ENCODE results near the gene LY6G6D.
A peak's percentile ranks its signal among the peaks of the same experiment; 100 is the strongest.
"Not testable (repeated sequence)": the region's sequence is repeated elsewhere in the genome, so short reads cannot be mapped to it uniquely, and the experiment has no call there.

LY6G6D gene

DNA sequence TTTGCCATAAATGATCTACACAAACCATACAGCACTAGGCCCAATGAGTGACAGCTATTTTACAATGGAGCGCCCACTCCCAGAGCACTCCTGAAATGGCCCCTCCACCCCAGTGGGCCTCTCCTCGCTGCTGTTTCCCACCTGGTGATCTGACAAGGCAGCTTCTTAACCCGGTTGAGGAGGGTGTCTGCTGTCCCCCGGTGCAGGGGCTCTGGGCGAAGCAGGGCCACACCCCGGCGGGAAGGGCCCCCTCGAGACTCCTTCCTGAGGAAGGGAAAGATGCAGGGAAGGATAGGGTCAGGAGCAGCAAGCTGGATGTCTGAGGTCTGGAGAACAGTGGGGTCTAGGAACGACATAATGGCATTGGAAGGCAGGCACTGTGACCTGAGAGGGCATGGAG is 22.3 kb upstream of the LY6G6D start:
- no peak for DNase-seq

DNA sequence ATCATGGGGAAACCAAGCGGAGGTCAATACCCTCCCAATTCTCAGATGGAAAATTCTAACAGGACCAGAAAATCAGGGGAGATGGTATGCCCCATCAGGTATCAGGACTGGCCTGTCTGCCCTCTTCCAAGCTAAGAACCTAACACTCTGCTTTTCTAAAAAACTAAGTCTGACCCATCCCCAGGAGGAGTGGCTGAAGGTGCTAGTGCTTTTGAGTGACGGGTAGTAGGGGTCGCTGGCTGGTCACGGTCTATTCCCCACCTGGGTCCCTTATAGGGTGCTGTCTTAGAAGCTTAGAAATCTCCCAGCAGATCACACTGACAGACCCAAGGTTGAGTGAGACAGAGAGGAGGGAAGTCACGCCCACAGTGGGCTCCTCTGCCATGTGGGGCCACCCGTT is 21.6 kb upstream of the LY6G6D start:
- DNase-seq = no peak

DNA sequence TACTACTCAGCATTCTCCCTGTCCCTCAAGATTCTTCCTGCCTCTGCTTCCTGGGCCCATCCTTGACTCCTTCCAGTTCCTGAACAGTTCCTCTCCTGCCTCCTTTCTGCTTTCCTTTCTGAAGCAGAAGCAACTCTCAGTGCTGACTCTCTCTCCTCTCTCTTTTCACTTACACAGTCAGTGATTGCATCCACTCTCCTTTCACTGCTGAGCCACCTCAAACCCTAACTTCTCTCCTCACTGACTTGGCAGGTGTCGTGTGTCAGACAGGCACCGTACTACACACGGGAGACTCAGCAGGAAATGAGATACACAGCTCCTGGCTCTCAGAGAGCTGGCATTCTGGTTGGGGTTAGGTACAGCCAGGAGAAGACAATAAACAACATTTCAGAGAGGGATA is 17.6 kb upstream of the LY6G6D start:
- no peak for DNase-seq

DNA sequence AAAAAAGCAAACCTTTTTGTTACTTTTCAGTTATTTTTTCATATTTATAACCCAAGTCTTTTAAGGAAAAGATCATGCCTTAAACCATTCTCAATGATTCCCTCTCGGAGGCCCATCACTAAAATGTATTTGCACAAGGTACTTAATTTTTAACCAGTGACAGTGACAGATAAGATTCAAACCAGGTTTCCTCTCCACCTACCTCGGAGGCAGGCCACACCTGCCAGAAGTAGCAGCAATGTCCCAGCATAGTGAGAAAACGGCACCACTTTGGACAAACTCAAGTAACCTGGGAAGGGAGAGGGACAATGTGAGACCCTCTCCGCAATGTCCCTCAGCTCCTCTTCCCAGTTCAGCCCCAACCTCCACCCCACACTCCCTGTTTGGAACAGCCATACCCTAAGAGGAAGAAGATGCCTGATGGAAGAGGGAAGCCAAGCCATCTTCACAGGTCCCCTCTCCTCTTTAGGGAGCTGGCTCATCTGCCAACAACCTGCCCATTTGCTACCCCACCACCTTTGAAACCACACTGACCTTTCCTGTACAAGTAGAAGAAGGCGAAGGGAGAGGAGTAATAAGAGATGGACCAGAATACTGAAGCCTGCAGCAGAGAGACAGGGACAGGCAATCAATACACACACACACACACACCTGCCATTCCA is 14.3 kb upstream of the LY6G6D start:
- DNase-seq = no peak

DNA sequence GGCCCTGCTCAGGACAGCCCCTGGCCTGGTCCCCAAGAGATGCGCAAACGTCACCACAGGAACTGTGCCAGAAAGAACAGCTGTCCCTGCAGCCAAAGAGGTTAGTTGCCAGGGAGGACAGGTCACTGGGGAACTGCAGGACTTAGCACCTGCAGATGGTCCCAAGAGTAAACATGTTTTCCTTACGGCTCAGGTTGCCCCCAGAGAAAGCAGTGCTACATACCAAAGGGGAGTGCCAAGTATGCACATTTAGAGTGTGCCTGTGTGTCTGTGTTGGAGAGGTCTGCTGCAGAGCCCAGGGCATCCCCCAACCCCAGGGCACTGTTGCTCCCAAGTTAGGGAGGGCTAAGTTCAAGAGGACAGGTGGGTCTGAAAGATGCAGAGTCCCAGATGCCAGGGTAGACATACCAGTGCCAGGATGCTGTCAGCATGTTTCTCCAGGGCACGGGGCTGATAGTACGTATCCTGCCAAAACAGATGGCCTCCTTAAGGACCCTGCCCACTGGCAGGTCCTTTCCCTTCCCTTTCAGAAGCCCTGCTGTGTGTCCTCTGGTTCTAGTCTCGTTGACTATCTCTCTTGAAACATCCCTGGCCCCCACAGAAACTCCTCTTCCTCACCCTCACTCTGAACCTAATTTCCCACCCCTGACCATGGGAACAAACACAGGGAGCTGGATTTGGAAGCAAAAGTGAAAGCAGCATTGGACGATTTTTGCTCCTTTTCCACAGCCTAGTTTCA is 13.3 kb upstream of the LY6G6D start:
- DNase-seq = no peak

DNA sequence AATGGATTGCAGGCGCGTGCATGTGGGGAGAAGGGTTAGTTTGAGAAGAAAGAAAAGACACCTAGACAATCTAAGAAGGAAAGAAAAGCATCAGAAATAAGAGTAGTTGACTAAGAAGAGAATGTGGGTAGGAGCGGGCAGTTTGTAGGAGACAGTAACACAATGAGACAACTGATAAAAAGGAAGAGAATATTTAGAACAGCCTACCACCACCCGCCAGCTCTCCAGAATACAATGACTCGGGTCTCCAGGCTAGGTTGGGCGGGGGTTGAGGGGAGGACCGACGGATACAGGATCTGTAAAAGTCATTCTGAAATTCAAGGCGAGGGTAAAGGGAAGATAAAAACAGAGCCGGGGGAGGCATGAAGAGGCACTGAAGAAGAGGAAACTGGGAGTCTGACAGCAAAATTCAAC is 12.7 kb upstream of the LY6G6D start:
- DNase-seq = peak; percentile 44 to 51

DNA sequence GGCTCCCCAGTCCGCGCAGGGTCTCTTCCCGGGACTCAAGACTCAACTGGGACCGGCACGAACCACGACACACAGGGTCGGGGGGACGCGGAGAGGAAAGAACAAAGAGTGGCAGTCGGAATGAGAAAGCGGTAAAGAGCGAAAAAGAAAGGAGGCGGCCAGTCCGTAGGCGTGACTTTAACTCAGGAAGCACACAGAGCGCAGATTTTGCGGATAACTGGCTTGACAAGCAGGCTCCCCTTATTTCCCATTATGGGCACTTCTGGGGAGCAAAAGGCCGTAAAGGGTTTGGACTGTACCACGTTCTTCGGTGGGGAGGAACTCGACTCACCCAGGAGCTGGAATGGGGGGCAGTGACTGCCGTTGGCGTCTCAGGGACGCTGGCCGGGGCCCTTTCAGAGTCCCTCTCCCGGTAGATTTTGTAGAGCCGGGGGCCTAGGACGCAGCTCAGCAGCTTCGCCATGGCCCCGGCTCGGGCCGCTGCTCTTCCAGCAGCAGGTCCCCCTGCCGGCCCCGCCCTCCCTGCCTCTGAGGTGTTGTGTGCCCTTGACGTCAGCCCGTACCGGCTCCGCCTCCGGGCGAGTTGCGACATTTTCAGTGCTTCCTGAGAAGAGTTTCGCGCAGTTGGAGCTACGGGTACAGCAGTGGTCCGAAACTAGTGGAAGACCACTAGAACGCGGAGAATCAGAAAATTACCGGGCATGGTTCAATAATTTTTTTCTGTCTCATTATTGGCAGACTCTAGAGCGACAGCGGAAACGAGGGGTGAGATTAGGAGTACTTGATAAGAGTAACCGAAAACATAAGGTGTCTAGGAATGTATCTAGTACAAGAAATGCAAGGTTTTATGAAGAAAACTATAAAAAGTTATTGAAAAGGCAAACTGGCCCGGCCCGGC is 12.1 kb upstream of the LY6G6D start, which contains the start of gene ABHD16A:
Gene ABHD16A, minus strand, starts transcription at position 506 of the 898 bp plus-strand sequence. Its CDS starts 43 bp downstream, at position 463.
- peak; percentile 98 to 99 for DNase-seq

DNA sequence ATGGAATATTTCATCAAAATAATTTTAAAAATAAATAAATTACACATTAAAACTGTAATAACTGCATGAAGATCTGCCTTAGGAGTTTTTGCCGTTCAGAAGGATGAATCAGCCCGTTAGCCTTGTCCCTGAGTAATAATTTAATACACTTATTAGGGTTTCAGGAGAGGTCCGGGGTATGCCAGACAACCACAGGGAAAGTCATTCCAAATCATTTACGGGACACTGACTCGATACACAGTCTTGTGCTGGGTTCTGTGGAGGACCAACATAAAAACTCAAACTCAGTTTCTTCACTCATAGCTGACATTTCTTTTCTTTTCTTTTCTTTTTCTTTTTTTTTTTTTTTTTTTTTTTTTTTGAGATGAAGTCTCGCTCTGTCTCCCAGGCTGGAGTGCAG is 9.2 kb upstream of the LY6G6D start:
- no peak for DNase-seq

DNA sequence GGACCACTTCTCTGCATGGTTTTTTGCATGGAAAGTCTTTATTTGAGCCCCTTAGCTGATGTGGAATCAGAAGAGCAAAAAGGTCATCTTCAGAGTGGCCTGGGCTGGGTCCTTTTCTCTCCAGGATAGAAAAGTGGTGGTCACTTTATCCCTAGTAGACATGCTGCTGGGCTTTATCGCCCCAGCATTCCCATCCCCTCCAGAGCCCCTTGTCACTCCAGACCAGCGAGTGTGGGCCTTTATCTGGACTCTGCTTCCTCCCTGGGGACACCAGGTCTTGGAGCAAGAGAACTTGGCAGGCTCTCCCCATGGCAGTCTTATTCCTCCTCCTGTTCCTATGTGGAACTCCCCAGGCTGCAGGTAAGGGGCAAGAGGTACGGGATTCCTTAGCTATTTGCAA is 8.5 kb upstream of the LY6G6D start, which contains the start of gene LY6G6F:
Gene LY6G6F, plus strand, starts transcription at position 268 of the 400 bp plus-strand sequence. Its CDS starts 41 bp downstream, at position 309.
- DNase-seq = no peak

DNA sequence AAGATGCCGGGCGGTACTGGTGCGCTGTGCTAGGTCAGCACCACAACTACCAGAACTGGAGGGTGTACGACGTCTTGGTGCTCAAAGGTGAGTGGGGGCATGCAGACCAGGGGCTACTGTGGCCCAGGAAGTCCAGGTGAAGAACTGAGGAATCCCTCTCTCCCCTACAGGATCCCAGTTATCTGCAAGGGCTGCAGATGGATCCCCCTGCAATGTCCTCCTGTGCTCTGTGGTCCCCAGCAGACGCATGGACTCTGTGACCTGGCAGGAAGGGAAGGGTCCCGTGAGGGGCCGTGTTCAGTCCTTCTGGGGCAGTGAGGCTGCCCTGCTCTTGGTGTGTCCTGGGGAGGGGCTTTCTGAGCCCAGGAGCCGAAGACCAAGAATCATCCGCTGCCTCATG is 7.4 kb upstream of the LY6G6D start:
- no peak for DNase-seq

DNA sequence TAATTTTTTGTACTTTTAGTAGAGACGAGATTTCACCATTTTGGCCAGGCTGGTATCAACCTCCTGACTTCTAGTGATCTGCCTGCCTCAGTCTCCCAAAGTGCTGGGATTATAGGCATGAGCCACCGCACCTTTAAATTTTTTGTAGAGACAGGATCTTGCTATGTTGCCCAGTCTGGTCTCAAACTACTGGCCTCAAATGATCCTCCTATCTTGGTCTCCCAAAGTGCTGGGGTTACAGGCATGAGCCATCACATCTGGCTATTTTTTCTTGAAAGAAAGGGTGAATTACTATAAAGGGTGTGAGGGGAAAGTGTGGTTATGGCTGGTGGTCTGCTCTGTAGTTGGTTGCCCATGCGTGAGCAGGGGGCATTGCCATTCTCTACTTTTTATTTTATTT is 6.9 kb upstream of the LY6G6D start:
- no peak for DNase-seq

DNA sequence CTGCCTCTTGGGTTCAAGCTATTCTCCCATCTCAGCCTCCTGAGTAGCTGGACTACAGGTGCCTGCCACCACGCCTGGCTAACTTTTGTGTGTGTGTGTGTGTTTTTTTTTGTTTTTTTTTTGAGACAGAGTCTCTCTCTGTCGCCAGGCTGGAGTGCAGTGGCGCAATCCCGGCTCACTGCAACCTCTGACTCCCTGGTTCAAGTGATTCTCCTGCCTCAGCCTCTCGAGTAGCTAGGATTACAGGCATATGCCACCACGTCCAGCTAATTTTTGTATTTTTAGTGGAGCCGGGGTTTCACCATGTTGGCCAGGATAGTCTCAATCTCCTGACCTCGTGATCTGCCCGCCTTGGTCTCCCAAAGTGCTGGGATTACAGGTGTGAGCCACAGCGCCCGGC is 6.0 kb upstream of the LY6G6D start:
- not testable (repeated sequence) for DNase-seq

DNA sequence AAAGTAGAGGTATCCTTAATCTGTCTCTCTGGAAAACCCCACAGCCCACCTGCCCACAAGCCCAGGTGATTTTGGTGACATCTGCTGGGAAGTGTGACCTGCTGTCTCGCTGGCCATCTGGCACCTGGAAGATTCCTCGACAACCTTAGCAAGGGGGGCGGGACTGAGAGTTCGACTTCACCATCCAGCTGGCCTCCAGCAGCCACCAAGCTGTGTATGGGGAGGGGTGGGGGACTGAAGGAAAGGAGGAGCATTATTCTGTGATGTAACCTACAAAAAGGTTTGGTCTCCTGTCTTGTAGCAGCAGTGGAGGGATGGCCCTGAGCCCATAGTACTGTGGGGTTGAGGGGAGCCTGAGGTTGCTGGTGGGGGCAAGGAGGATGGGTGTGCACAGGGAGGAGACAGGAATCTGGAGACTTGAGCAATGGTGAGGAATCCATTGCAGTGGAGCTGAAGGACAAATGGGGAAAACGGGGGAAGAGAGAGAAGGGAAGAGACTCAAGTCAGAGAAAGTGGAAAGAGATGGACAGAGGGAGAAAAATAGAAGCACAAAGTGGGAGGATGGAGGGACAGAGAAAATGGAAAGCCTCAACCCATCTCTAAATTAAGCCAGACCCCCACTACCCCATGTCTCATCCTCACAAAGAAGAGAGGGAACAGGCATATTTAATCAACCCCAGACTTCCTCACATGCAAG is 4.5 kb upstream of the LY6G6D start:
- no peak for DNase-seq

DNA sequence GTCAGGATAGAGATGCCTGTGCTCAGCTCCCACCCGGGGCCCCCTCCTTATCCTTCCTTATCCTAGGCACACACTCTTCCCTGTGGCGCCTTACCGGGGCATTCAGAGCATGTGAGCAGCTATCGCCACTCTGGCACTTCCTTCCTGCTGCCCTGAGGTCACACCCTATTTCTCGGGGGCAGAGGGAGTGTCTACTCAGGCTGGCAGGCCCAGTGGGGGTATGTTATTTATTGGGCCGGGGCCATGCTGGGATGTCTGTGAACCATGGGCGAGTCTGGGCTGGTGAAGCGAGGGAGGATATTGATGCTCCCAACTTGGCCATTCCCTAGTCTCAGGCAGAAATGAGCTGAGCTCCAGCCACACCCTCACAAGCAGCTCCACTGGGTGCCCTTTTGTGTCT is 3.9 kb upstream of the LY6G6D start:
- DNase-seq = no peak

DNA sequence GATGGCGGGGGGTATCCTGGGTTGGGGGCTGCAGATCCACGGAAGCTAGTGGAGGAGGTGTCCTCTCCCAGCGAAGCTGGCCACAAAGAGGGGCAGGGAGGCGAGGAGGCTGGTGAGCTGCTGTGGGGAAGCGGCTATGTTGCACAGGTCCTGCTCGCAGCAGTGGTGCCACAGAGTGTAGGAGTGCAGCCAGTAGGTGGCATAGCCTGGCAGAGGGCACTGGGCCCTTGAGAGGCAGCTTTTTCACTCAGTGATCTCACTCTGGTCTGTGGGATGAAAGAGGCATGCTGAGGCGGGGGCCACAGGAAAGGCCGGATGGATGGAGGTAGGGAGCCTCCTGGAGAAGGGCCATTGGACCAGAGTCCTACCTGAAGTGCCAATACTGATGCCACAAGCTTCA is 2.9 kb upstream of the LY6G6D start:
- DNase-seq = no peak

DNA sequence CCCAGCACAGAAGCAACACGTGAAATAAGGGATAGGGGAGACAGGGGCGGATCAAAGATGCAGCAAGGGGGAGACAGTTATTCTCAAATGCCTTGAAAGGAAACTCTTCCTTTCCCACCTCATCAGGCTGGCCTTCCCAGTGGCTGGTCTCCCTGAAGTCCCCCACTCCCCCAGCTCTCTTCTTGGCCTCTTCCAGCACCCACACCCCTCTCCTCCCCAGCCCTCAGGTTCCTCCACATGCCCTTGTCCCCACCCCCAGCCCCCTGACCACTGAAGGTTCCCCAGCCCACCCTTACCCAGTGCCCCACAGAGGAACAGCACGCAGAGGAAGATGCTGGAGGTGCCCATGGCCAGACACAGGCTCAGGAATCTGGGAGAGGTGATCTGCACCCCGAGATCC is 1.7 kb upstream of the LY6G6D start:
- DNase-seq = no peak

DNA sequence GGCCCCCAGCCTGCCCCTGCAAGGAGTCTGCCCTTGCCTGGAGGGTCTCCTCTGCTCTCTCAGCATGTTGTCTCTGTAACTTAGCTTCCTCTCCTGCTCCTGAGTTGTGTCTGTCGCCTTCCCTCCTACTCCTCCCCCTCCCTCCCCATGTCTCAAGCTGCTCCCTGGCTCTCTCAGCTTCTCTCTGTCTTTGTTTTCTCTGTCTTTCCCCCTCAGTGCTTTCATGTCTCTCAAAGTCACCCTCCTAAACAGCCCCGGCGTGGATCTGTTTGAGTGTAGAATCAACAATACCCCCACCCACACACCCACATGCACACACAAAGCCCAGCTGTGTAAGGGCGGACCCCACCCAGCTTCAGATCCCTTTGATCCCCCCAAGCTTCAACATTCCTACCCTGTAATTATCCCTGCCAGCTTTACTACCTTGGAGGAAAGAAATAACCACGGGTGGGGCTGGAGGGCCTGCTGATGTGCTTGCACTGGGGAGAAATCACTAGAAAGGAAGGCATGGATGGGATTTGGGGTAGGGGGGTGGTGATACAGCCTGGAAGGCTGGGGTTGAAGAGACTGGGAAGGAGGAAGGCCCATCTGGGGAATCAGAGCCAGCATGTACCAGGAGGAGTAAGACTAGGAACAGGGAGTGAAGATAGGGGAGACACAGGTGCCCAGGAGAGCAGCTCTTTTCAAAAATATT is 1.0 kb upstream of the LY6G6D start:
- no peak for DNase-seq

DNA sequence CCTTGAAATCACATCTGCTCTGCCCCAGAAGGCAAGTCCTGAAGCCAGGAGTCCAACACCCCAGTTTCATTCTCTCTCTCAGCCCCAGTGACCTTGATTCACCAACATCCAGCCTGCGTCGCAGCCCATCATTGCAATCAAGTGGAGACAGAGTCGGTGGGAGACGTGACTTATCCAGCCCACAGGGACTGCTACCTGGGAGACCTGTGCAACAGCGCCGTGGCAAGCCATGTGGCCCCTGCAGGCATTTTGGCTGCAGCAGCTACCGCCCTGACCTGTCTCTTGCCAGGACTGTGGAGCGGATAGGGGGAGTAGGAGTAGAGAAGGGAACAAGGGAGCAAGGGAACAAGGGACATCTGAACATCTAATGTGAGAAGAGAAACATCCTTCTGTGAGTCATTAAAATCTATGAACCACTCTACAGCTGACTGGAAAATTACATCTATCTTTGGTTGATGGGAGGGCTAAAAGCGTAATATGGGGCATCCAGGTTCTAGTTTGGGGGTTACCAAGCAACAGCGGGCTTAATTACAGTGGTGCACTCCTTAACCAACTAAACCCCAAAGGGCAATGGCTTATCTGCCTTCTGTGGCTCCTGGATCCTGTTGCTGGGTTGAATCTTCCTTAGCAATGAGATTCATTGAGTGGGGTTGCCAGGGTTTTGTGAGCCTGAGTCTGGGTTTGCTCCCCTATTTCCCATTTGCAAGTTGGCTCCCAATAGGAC is 2.5 kb downstream of the LY6G6D start:
- DNase-seq = no peak

DNA sequence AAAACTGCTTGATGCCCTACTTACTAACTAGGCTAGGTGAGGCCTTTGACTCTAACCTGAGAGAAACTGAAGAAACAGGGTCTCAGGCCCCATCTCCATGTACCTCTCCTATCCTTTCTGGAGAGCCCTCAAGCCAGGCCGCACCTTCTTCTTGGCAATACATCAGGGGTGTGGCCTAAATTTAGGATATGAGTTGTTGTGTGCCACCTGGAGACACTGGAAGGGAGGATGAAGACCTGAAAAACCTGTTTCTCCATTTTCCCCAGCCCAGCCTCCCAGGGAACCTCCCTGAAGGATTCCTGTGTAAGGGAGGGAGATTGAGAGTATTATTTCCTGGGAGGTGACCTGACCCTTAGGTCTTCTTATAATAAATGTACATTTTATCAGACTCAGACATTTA is 3.1 kb downstream of the LY6G6D start:
- no peak for DNase-seq

DNA sequence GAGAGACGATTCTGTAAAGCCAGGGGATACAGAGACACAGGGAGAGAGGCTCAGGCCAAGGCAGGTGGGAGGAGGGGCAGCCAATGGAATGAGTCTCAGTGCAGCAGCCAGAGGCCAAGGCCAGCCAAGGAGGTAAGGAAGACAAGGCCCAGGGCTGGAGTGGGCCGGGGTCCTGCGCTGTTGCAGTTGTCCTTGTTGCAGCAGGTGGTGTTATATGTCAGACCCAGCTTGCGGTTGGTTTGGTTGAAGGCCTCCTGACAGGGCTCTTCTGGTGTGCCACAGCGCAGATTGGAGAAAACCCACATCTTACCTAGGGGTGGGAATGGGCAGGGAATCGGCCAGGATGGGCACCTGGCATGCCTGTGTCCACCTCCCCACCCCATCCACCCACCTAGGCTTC is 3.9 kb downstream of the LY6G6D start:
- DNase-seq = no peak

DNA sequence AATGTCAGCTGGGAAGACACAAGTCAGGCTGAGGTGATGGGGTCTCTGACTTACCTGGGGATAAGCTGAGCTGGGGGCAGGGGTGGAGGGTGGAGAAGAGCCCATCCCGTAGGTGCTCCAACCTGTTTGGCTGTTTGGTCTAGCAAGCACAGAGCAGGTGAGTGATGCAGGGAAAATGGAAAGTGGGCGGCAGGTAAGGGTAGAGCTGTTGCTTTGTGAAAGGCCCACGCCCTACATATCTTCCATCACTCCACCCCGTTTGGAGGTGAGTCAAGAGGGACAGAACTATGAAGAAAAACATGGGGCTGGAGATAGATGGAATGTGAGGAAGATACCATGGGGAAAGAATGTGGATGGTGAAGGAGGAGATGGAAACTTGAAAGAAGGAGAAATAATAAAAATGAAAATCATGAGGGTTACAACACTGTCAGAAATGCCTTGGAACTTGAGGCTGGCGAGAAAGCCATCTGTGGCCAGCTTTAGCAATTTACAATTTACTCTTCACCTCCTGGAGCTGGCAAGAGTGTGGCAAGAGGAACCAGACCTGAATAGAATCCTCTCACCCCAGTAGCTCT is 5.1 kb downstream of the LY6G6D start:
- DNase-seq = no peak

All from activated CD4-positive, alpha-beta T cell treated with anti-CD3 and anti-CD28 coated beads, Interleukin-2, amount 50 U/mL, for 48 hours (primary cell).